ENCODE measurements around the gene TENM4. TPM values are rescaled to one million over a fixed set of nuclear protein-coding genes. Genes with fewer than 3 reads are reported as not detected.

The TENM4 gene
- total and polyA plus RNA-seq, 4 donors, result 0.02 to 0.33 (median 0.14) TPM

- no peaks in the 10 kb centered on the region for H3K9me3 ChIP-seq (ENCODE audit: control insufficient read depth in 4 of 4, low read length in 3 of 4)
- no peak overlapping the region for H3K27ac ChIP-seq (ENCODE audit: low read depth in 1 of 2, low read length in 2 of 2)
- no peak for DNase-seq (ENCODE audit: low spot score)
- H3K4me1 ChIP-seq (ENCODE audit: control insufficient read depth in 4 of 4, insufficient read depth in 4 of 4, low read length in 3 of 4), result no peaks in the 10 kb centered on the region
- no peak overlapping the region for H3K4me3 ChIP-seq (ENCODE audit: low read depth in 1 of 3, low read length in 3 of 3)
- WGBS, result 84% methylated on average over 11 of the region's 11 CpGs
- TF ChIP-seq ZBTB33 (IDR thresholded peaks at IDR 0.05), result no peak
- H3K27me3 ChIP-seq (ENCODE audit: control insufficient read depth in 4 of 4, insufficient read depth in 4 of 4, low read length in 3 of 4), result no peaks in the 10 kb centered on the region
- no peaks in the 10 kb centered on the region for H3K36me3 ChIP-seq (ENCODE audit: control insufficient read depth in 4 of 4, insufficient read depth in 3 of 4, low read depth in 1 of 4, low read length in 3 of 4)
- no peak overlapping the region for H3K9ac ChIP-seq (ENCODE audit: low read depth in 1 of 2, low read length in 2 of 2)
Measured at GRCh38 chr11:78830277-78830819, 610.5 kb downstream of the TENM4 start.

DNA sequence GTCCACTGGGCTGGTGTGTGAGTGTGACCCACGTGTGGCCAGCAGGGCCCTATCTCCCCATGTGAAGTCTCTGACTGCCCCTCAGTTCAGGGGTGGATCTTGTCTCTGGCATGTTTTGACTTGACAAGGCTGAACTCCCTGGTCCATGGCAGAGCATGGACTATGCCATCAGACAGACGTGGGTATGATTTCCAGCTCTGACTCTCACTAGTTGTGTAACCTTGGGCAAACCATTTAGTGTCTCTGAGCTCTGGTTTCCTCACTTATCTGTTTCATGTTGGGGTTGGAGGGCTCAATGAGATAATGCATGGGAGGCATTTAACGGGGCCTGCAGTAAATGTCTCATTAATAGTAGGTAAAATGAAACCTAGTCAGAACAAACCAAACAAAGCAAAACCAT, 611.7 kb downstream of the TENM4 start:
- WGBS, result 63% methylated on average over 3 of the region's 3 CpGs
- Histone ChIP-seq H3K4me3 (ENCODE audit: low read depth in 1 of 3, low read length in 3 of 3) (no peak overlapping the region), H3K9ac (ENCODE audit: low read depth in 1 of 2, low read length in 2 of 2) (no peak overlapping the region), H3K36me3 (ENCODE audit: control insufficient read depth in 4 of 4, insufficient read depth in 3 of 4, low read depth in 1 of 4, low read length in 3 of 4) (no peaks in the 10 kb centered on the region), H3K27ac (ENCODE audit: low read depth in 1 of 2, low read length in 2 of 2) (no peak overlapping the region), H3K4me1 (ENCODE audit: control insufficient read depth in 4 of 4, insufficient read depth in 4 of 4, low read length in 3 of 4) (no peaks in the 10 kb centered on the region), H3K9me3 (ENCODE audit: control insufficient read depth in 4 of 4, low read length in 3 of 4) (no peaks in the 10 kb centered on the region), H3K27me3 (ENCODE audit: control insufficient read depth in 4 of 4, insufficient read depth in 4 of 4, low read length in 3 of 4) (no peaks in the 10 kb centered on the region)
- TF ChIP-seq, protein P1, sequence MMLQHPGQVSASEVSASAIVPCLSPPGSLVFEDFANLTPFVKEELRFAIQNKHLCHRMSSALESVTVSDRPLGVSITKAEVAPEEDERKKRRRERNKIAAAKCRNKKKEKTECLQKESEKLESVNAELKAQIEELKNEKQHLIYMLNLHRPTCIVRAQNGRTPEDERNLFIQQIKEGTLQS (IDR thresholded peaks at IDR 0.05), result no peak
- no peak for TF ChIP-seq SP1 (IDR thresholded peaks at IDR 0.05)
- no peak for TF ChIP-seq FOXA2 (IDR thresholded peaks at IDR 0.05)
- no peak for TF ChIP-seq FOXA1 (IDR thresholded peaks at IDR 0.05)
- no peak for TF ChIP-seq NR2F2 (IDR thresholded peaks at IDR 0.05)
- no peak for TF ChIP-seq RXRA (IDR thresholded peaks at IDR 0.05)
- TF ChIP-seq EGR1 (IDR thresholded peaks at IDR 0.05; ENCODE audit: low read depth in 2 of 2), result no peak
- TF ChIP-seq, protein P2, sequence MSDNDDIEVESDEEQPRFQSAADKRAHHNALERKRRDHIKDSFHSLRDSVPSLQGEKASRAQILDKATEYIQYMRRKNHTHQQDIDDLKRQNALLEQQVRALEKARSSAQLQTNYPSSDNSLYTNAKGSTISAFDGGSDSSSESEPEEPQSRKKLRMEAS (IDR thresholded peaks at IDR 0.05), result no peak
- TF ChIP-seq ZBTB33 (IDR thresholded peaks at IDR 0.05), result no peak
- TF ChIP-seq HNF4A (conservative IDR thresholded peaks at IDR 0.05), result no peak
- no peak for TF ChIP-seq REST (IDR thresholded peaks at IDR 0.05)
- TF ChIP-seq CTCF (IDR thresholded peaks at IDR 0.05; ENCODE audit: low read depth, low read length, missing input control), result no peak
- DNase-seq (ENCODE audit: low spot score), result no peak
